Heart left ventricle (tissue), 16 donors: Measurements from ENCODE around the gene XK. TPM values are rescaled to one million over a fixed set of nuclear protein-coding genes. Genes with fewer than 3 reads are reported as not detected.

Experiments used
- ATAC-seq, 4 donors: fragments of 200-7000 bp; cut with Tn5 transposase; one replicate each; pipeline ENCODE4 v1.9.1; 2020 to 2022; ENCODE audit warnings: moderate library complexity in 4 of 4, mild to moderate bottlenecking in 3 of 4, moderate number of reproducible peaks in 1 of 4
- DNase-seq, 5 donors: peaks; one replicate each; pipeline ENCODE4 v3.0.0-alpha.2; 2020
- H3K27ac ChIP-seq, 12 donors: fragments of 200-600 bp; sonication (generic) in 4 of 12; one replicate each; pipeline versions ENCODE4 v1.5.0 to v1.8.0; 2016 to 2022; ENCODE audit warnings: mild to moderate bottlenecking in 2 of 12
- H3K27me3 ChIP-seq, 9 donors: fragments of 200-600 bp; sonication (generic) in 2 of 9; one replicate each; pipeline versions ENCODE4 v1.5.1 to v1.8.0; 2016 to 2022; ENCODE audit warnings: mild to moderate bottlenecking in 3 of 9
- H3K36me3 ChIP-seq, 9 donors: fragments of 200-600 bp; sonication (generic) in 2 of 9; one replicate each; pipeline versions ENCODE4 v1.5.0 to v1.8.0; 2018 to 2022; ENCODE audit warnings: mild to moderate bottlenecking in 2 of 9
- H3K4me1 ChIP-seq, 12 donors: fragments of 200-600 bp; sonication (generic) in 4 of 12; one replicate each; pipeline versions ENCODE4 v1.5.0 to v1.8.0; 2016 to 2022; ENCODE audit warnings: mild to moderate bottlenecking in 3 of 12
- H3K4me3 ChIP-seq, 12 donors: fragments of 200-600 bp; sonication (generic) in 4 of 12; one replicate each; pipeline versions ENCODE4 v1.5.0 to v1.8.0; 2017 to 2022; ENCODE audit warnings: mild to moderate bottlenecking in 9 of 12, moderate library complexity in 4 of 12
- H3K9me3 ChIP-seq, 12 donors: fragments of 200-600 bp; sonication (generic) in 4 of 12; one replicate each; pipeline versions ENCODE4 v1.5.0 to v1.8.0; 2016 to 2022; ENCODE audit warnings: mild to moderate bottlenecking in 1 of 12
- POLR2A ChIP-seq, 2 donors: fragments of 450-650 bp; IDR thresholded peaks; one replicate each; pipeline ENCODE4 v1.6.1; 2017; ENCODE audit warnings: antibody characterized with exemption in 2 of 2, mild to moderate bottlenecking in 2 of 2, moderate library complexity in 2 of 2
- WGBS, 4 donors: extraction: QIAGEN DNeasy Blood & Tissue Kit in 2 of 4; methylation state at CpG; one replicate each; pipeline versions ENCODE4 v1.1.5 to v1.1.7; 2013 to 2018; 5-methylcytosine and 5-hydroxymethylcytosine counted together
- intact Hi-C, 10 donors: fragments of 100-400 bp; cut with DNase I; formaldehyde crosslinking; loops; one replicate each; pipeline versions ENCODE4 v1.11.1 to v1.14.2; 2022
- polyA plus RNA-seq, 2 donors: library from polyadenylated mRNA; stranded (reverse); fragments of 200-250 nt; gene quantifications; one replicate each; pipeline ENCODE4 v1.2.3, GENCODE V29; 2013
- total RNA-seq, 9 donors: library from RNA; depleted of rRNA in 2 of 9; stranded (reverse); fragments of >200 nt in 2 of 9; fragmentation: NEBNext Ultra II Directional in 3 of 9; extraction: Animal tissue kit (Norgen Biotek cat#: 25700) in 3 of 9; gene quantifications; one replicate each; pipeline versions ENCODE4 v1.1.0 to v1.2.4, GENCODE V29; 2016 to 2023
- TF ChIP-seq, protein P1 (sequence below), 12 donors: fragments of 200-600 bp; sonication (generic) in 4 of 12; IDR thresholded peaks; one replicate each; pipeline versions ENCODE4 v1.5.0 to v1.8.0; 2018 to 2022; ENCODE audit warnings: antibody characterized with exemption in 12 of 12, mild to moderate bottlenecking in 5 of 12
- donor health status: ischemic (EF 13 %, LVEDD 7.1; RV severe dilation, severe dysfunction).
- donor health status: healthy with polysubstance abuse.
- donor health status: DM: no; HTN: yes; CAD: no.
- donor health status: DM: no; HTN: no; CAD: no.
- donor health status: ischemic (EF 25% LVEDD 6.9; RV normal size, moderate dysfunction).
- donor health status: ischemic (EF 25% LVEDD 5.7; RV mildly dilated, moderate dysfunction).
- donor health status: healthy.
- donor health status: DM: yes; HTN: yes; CAD: no.
- donor health status: ischemic (EF 35%, LVEDD 5.7; RV mildly dilated, moderate dysfunction).
- donor health status: nonischemic (EF 11% LVEDD 7.7; RV severe dilation, severe dysfunction).
- donor health status: DM: yes; HTN: yes; CAD: no.
- donor health status: PGD.
- donor health status: ischemic (EF 29% LVEDD 5.4; RV normal size, mild dysfunction).
- donor health status: nonischemic (EF 23%, LVEDD 6.1; RV moderate dilation, normal function).

Gene XK
- total and polyA plus RNA-seq, 11 donors, result 2.6 to 16.4 (median 8.7) TPM

DNA sequence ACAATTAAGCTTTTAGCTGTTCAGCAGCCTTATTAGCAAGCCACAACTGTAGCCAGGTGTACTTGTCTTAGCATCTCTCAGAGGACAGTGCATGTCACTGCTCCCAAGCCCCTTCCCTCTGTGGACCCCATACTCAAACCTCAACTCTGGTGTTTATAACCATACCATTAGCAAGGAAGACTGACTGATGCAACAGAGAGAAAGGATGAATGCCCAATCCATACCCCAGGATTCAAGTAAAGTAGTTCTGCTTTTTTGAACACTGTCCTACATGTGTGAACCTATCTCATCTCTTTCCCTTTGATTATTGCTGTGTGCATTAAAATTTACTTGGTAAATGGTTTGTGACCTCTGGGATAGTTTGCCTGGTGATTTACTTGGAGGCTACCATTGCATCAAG lies 71.5 kb downstream of the XK start:
- TF ChIP-seq, protein P1, sequence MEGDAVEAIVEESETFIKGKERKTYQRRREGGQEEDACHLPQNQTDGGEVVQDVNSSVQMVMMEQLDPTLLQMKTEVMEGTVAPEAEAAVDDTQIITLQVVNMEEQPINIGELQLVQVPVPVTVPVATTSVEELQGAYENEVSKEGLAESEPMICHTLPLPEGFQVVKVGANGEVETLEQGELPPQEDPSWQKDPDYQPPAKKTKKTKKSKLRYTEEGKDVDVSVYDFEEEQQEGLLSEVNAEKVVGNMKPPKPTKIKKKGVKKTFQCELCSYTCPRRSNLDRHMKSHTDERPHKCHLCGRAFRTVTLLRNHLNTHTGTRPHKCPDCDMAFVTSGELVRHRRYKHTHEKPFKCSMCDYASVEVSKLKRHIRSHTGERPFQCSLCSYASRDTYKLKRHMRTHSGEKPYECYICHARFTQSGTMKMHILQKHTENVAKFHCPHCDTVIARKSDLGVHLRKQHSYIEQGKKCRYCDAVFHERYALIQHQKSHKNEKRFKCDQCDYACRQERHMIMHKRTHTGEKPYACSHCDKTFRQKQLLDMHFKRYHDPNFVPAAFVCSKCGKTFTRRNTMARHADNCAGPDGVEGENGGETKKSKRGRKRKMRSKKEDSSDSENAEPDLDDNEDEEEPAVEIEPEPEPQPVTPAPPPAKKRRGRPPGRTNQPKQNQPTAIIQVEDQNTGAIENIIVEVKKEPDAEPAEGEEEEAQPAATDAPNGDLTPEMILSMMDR (IDR thresholded peaks at IDR 0.05), result no peak
- TF ChIP-seq POLR2A (IDR thresholded peaks at IDR 0.05), result no peak
- no peak for DNase-seq
- peaks cover 0 to 24% (median 0%) of the 10 kb centered on the region in 12 donors for H3K4me1 ChIP-seq
- no peaks in the 10 kb centered on the region for H3K36me3 ChIP-seq
- no peak for ATAC-seq
- no peaks in the 10 kb centered on the region for H3K27me3 ChIP-seq
- H3K27ac ChIP-seq, result no peak overlapping the region
- intact Hi-C loops, result no loop called here
- no peak overlapping the region for H3K4me3 ChIP-seq
- H3K9me3 ChIP-seq, result no peaks in the 10 kb centered on the region

DNA sequence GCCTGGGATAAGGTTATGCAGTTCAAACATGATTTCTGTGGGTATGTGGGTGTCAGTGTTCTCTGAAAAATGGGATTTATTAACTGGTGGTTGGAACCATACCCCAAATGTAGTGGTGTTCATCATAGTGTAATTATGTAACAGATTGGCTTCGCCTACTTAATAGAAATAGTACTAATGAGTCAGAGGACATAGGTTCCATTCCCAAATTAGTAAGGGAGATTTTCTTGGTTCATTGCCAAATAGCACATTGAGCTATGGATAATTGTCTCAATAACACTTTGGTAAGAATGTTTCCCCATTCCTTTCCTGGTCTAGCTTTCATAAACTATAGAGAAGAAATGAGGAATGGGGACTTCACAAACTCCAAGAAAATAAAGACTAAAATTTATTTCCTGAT lies 73.8 kb downstream of the XK start:
- Histone ChIP-seq H3K4me3 (no peak overlapping the region), H3K4me1 (peaks cover 0 to 11% (median 0%) of the 10 kb centered on the region in 12 donors), H3K27ac (no peak overlapping the region), H3K9me3 (no peaks in the 10 kb centered on the region), H3K36me3 (no peaks in the 10 kb centered on the region), H3K27me3 (no peaks in the 10 kb centered on the region)
- ATAC-seq (no peak), DNase-seq (no peak)
- WGBS, 4 donors, result 70 to 89% (median 82%) methylated on average over 1 of the region's 1 CpG
- intact Hi-C loops, result no loop called here
- TF ChIP-seq, protein P1 (IDR thresholded peaks at IDR 0.05), result no peak
- no peak for TF ChIP-seq POLR2A (IDR thresholded peaks at IDR 0.05)

DNA sequence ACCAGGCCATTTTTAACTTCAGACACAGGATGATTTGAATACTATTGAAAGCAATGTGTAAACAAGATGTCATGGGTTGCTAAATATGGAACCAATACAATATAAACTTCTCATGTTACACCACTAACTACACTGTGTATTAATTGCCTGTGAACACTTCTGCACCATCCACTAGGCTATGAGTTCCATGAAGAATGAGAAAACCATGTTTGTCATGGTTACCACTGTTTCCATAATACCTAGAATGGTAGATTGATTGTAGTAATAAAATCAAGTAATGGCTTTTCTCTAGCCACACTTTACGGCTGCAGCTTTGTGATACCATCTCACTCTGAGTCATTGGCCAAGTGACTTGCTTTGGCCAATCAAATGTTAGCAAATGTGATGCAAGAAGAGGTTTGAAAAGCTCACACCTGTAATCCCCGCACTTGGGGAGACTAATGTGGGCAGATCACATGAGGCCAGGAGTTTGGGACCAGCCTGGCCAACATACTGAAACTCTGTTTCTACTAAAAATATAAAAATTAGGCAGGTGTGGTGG lies 74.4 kb downstream of the XK start:
- Histone ChIP-seq H3K4me1 (peaks cover 0 to 5% (median 0%) of the 10 kb centered on the region in 12 donors), H3K27ac (no peak overlapping the region), H3K4me3 (no peak overlapping the region), H3K36me3 (no peaks in the 10 kb centered on the region), H3K27me3 (no peaks in the 10 kb centered on the region), H3K9me3 (no peaks in the 10 kb centered on the region)
- WGBS, 4 donors, result 80 to 94% (median 85%) methylated on average over 2 of the region's 2 CpGs
- ATAC-seq (no peak), DNase-seq (no peak)
- intact Hi-C loops, result no loop called here
- TF ChIP-seq, protein P1 (IDR thresholded peaks at IDR 0.05), result no peak

DNA sequence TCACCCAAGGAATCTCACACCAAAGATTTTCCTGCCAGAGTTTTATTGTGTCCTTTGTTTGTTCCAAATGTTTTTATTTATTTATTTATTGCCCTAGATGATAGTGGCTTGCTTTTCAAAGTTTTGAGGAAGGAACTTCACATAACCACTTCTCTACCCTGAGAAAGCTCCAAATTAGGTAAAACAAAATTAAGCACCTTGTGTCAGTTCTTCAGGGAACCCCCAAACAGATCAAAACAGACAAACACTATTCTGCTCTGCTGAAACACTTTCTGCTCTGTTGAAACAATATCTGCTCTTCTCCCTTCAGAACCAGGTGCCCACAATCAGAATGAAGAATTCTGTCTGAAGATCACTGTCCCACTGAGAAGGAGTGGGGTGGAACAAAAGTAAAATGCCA lies 77.8 kb downstream of the XK start:
- no peak for TF ChIP-seq POLR2A (IDR thresholded peaks at IDR 0.05)
- TF ChIP-seq, protein P1 (IDR thresholded peaks at IDR 0.05), result no peak
- H3K27ac ChIP-seq, result no peak overlapping the region
- no peak overlapping the region for H3K4me3 ChIP-seq
- intact Hi-C loops, result no loop called here
- H3K36me3 ChIP-seq, result no peaks in the 10 kb centered on the region
- ATAC-seq (no peak), DNase-seq (no peak)
- H3K9me3 ChIP-seq, result peaks cover 0 to 1% (median 0%) of the 10 kb centered on the region in 12 donors
- peaks cover 0 to 11% (median 0%) of the 10 kb centered on the region in 12 donors for H3K4me1 ChIP-seq
- H3K27me3 ChIP-seq, result peaks cover 0 to 5% (median 0%) of the 10 kb centered on the region in 9 donors
